T-helper 1 cell treated with Interleukin-12 subunit alpha and Interleukin-12 subunit beta and Interleukin-4 antibody, amounts not matched to agents 30 μg/mL and 1 μg/mL, for 36 hours (primary cell): ENCODE results near the gene ATRIP.
A peak's percentile ranks its signal among the peaks of the same experiment; 100 is the strongest.
"Not testable (repeated sequence)": the region's sequence is repeated elsewhere in the genome, so short reads cannot be mapped to it uniquely, and the experiment has no call there.

Experiments
- H3K27ac Mint-ChIP-seq: one replicate; pipeline ENCODE4 v1.8.0; 2021; ENCODE audit warnings: mild to moderate bottlenecking, mixed read lengths
- H3K27me3 Mint-ChIP-seq: one replicate; pipeline ENCODE4 v1.8.0; 2021; ENCODE audit warnings: low read depth, mixed read lengths
- H3K36me3 Mint-ChIP-seq: one replicate; pipeline ENCODE4 v1.8.0; 2021; ENCODE audit warnings: low read depth, mixed read lengths
- H3K4me1 Mint-ChIP-seq: one replicate; pipeline ENCODE4 v1.8.0; 2021; ENCODE audit warnings: low read depth, mixed read lengths
- H3K4me3 Mint-ChIP-seq: one replicate; pipeline ENCODE4 v1.8.0; 2021; ENCODE audit warnings: mild to moderate bottlenecking, moderate library complexity, mixed read lengths
- H3K9me3 Mint-ChIP-seq: one replicate; pipeline ENCODE4 v1.8.0; 2021; ENCODE audit warnings: mixed read lengths

ATRIP gene

GRCh38 chr3:48460517-48460902, 14.0 kb downstream of the ATRIP start:
- Mint-ChIP-seq H3K4me3 (no peak overlapping the region), H3K9me3 (no peaks in the 10 kb centered on the region), H3K4me1 (peaks cover 9% of the 10 kb centered on the region), H3K27ac (no peak overlapping the region), H3K27me3 (no peaks in the 10 kb centered on the region), H3K36me3 (peaks cover 19% of the 10 kb centered on the region)

GRCh38 chr3:48461767-48462166, 15.2 kb downstream of the ATRIP start:
- not testable (repeated sequence) for H3K27me3 Mint-ChIP-seq, H3K4me3 Mint-ChIP-seq, H3K9me3 Mint-ChIP-seq, H3K27ac Mint-ChIP-seq
- peaks cover 16% of the 10 kb centered on the region for H3K4me1 Mint-ChIP-seq
- H3K36me3 Mint-ChIP-seq = peaks cover 26% of the 10 kb centered on the region

GRCh38 chr3:48463703-48464102, 17.2 kb downstream of the ATRIP start:
- H3K9me3 Mint-ChIP-seq = no peaks in the 10 kb centered on the region
- no peak overlapping the region for H3K4me3 Mint-ChIP-seq
- H3K4me1 Mint-ChIP-seq = peaks cover 32% of the 10 kb centered on the region
- peak overlapping the region; percentile 31 for H3K27ac Mint-ChIP-seq
- no peaks in the 10 kb centered on the region for H3K27me3 Mint-ChIP-seq
- H3K36me3 Mint-ChIP-seq = peaks cover 36% of the 10 kb centered on the region

GRCh38 chr3:48464713-48465221, 18.2 kb downstream of the ATRIP start:
- Mint-ChIP-seq H3K36me3 (peaks cover 45% of the 10 kb centered on the region), H3K27me3 (no peaks in the 10 kb centered on the region), H3K4me1 (peaks cover 41% of the 10 kb centered on the region), H3K4me3 (no peak overlapping the region), H3K27ac (peak overlapping the region; percentile 31), H3K9me3 (no peaks in the 10 kb centered on the region)

- Mint-ChIP-seq H3K9me3 (no peaks in the 10 kb centered on the region), H3K27ac (peak overlapping the region; percentile 95), H3K27me3 (no peaks in the 10 kb centered on the region), H3K36me3 (peaks cover 46% of the 10 kb centered on the region), H3K4me1 (peaks cover 45% of the 10 kb centered on the region), H3K4me3 (peak overlapping the region; percentile 93)
These were observed 18.6 kb downstream of the ATRIP start for GRCh38 chr3:48465237-48465530.

- peak overlapping the region; percentile 95 for H3K27ac Mint-ChIP-seq
- H3K4me3 Mint-ChIP-seq = peak overlapping the region; percentile 93
- H3K36me3 Mint-ChIP-seq = peaks cover 42% of the 10 kb centered on the region
- H3K9me3 Mint-ChIP-seq = no peaks in the 10 kb centered on the region
- H3K4me1 Mint-ChIP-seq = peaks cover 46% of the 10 kb centered on the region
- H3K27me3 Mint-ChIP-seq = no peaks in the 10 kb centered on the region
These were observed 19.2 kb downstream of the ATRIP start for GRCh38 chr3:48465531-48466378.

GRCh38 chr3:48466386-48467109, 20.0 kb downstream of the ATRIP start:
- peak overlapping the region; percentile 95 for H3K27ac Mint-ChIP-seq
- peaks cover 40% of the 10 kb centered on the region for H3K36me3 Mint-ChIP-seq

GRCh38 chr3:48467110-48467454, 20.5 kb downstream of the ATRIP start:
- Mint-ChIP-seq H3K27me3 (no peaks in the 10 kb centered on the region), H3K9me3 (no peaks in the 10 kb centered on the region), H3K36me3 (peaks cover 40% of the 10 kb centered on the region), H3K27ac (peak overlapping the region; percentile 95), H3K4me3 (peak overlapping the region; percentile 93), H3K4me1 (peaks cover 46% of the 10 kb centered on the region)

More at GRCh38 chr3:48466386-48467109, 20.0 kb downstream of the ATRIP start:
- H3K4me1 Mint-ChIP-seq = peaks cover 46% of the 10 kb centered on the region
- no peaks in the 10 kb centered on the region for H3K9me3 Mint-ChIP-seq
- H3K4me3 Mint-ChIP-seq = peak overlapping the region; percentile 93
- H3K27me3 Mint-ChIP-seq = no peaks in the 10 kb centered on the region

GRCh38 chr3:48467473-48468267, 21.1 kb downstream of the ATRIP start:
- peak overlapping the region; percentile 93 for H3K4me3 Mint-ChIP-seq
- peaks cover 41% of the 10 kb centered on the region for H3K36me3 Mint-ChIP-seq
- H3K9me3 Mint-ChIP-seq = no peaks in the 10 kb centered on the region
- no peaks in the 10 kb centered on the region for H3K27me3 Mint-ChIP-seq
- peak overlapping the region; percentile 95 for H3K27ac Mint-ChIP-seq
- peaks cover 48% of the 10 kb centered on the region for H3K4me1 Mint-ChIP-seq

- H3K27me3 Mint-ChIP-seq = no peaks in the 10 kb centered on the region
- peaks cover 45% of the 10 kb centered on the region for H3K36me3 Mint-ChIP-seq
- H3K27ac Mint-ChIP-seq = peak overlapping the region; percentile 95
- H3K9me3 Mint-ChIP-seq = no peaks in the 10 kb centered on the region
- peak overlapping the region; percentile 93 for H3K4me3 Mint-ChIP-seq
- peaks cover 53% of the 10 kb centered on the region for H3K4me1 Mint-ChIP-seq
These were observed 21.8 kb downstream of the ATRIP start for GRCh38 chr3:48468329-48468731.

GRCh38 chr3:48469046-48469915, 22.7 kb downstream of the ATRIP start:
- Mint-ChIP-seq H3K4me1 (peaks cover 58% of the 10 kb centered on the region), H3K36me3 (peaks cover 40% of the 10 kb centered on the region), H3K9me3 (no peaks in the 10 kb centered on the region), H3K27ac (peak overlapping the region; percentile 61), H3K4me3 (peak overlapping the region; percentile 59), H3K27me3 (no peaks in the 10 kb centered on the region)

- H3K4me1 Mint-ChIP-seq = peaks cover 63% of the 10 kb centered on the region
- H3K36me3 Mint-ChIP-seq = peaks cover 48% of the 10 kb centered on the region
These were observed 23.7 kb downstream of the ATRIP start for GRCh38 chr3:48470286-48470685.

GRCh38 chr3:48472673-48472922, 26.1 kb downstream of the ATRIP start:
- H3K9me3 Mint-ChIP-seq = no peaks in the 10 kb centered on the region

More at GRCh38 chr3:48470286-48470685, 23.7 kb downstream of the ATRIP start:
- Mint-ChIP-seq H3K27me3 (no peaks in the 10 kb centered on the region), H3K4me3 (peak overlapping the region; percentile 68), H3K27ac (peak overlapping the region; percentile 88), H3K9me3 (no peaks in the 10 kb centered on the region)

More at GRCh38 chr3:48472673-48472922, 26.1 kb downstream of the ATRIP start:
- Mint-ChIP-seq H3K27me3 (no peaks in the 10 kb centered on the region), H3K27ac (peak overlapping the region; percentile 96), H3K4me1 (peaks cover 52% of the 10 kb centered on the region), H3K36me3 (peaks cover 34% of the 10 kb centered on the region), H3K4me3 (peak overlapping the region; percentile 85)
